ENCODE results near the gene GJB6.

The GJB6 gene

GRCh38 chr13:20181188-20181587 is 50.9 kb downstream of the GJB6 start (continued):
- TF ChIP-seq ZNF274 (IDR thresholded peaks at IDR 0.05; ENCODE audit: low read length) = no peak
- TF ChIP-seq ZNF274 (tag by site-specific recombination; IDR thresholded peaks at IDR 0.05; ENCODE audit: borderline replicate concordance) = no peak
- TF ChIP-seq ZNF660 (tag by site-specific recombination; IDR thresholded peaks at IDR 0.05) = no peak

DNA sequence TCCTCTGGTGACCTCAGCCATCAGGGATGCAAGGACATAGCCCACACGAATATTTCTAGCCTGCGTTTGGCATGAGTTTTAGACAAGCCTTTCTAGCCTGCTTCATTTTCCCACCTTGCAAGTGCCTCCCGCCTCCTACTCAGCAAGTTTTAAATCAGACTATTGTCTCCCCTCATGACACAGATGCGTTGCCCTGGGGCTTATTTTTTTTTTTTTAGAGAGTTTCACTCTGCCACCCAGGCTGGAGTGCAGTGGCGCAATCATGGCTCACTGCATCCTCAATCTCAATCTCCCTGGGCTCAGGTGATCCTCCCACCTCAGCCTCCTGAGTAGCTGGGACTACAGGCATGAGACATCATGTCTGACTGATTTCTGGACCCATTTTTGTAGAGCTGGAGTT is 54.0 kb downstream of the GJB6 start:
- Histone ChIP-seq H3K27ac (ENCODE audit: extremely low read depth, low read depth, low read length) (no peak overlapping the region), H3K9me3 (ENCODE audit: control insufficient read depth, insufficient read depth, low read depth, low read length) (no peaks in the 10 kb centered on the region), H3K4me3 (ENCODE audit: low read depth, low read length) (no peak overlapping the region), H3K4me1 (ENCODE audit: control insufficient read depth, insufficient read depth, low read length) (peaks cover 8% of the 10 kb centered on the region; the same call in 1 of the 2 replicates), H3K36me3 (ENCODE audit: control insufficient read depth in 2 of 2, insufficient read depth in 1 of 2, low read length in 2 of 2) (no peaks in the 10 kb centered on the region)
- CTCF ChIA-PET = interaction anchor here (0.7 to 0.9 kb wide), 2 partner anchors 118 to 204 kb away, joined by 3 read pairs; no protein-coding TSS in a partner anchor
- POLR2A ChIA-PET = no interaction called here
- TF ChIP-seq, protein P1, sequence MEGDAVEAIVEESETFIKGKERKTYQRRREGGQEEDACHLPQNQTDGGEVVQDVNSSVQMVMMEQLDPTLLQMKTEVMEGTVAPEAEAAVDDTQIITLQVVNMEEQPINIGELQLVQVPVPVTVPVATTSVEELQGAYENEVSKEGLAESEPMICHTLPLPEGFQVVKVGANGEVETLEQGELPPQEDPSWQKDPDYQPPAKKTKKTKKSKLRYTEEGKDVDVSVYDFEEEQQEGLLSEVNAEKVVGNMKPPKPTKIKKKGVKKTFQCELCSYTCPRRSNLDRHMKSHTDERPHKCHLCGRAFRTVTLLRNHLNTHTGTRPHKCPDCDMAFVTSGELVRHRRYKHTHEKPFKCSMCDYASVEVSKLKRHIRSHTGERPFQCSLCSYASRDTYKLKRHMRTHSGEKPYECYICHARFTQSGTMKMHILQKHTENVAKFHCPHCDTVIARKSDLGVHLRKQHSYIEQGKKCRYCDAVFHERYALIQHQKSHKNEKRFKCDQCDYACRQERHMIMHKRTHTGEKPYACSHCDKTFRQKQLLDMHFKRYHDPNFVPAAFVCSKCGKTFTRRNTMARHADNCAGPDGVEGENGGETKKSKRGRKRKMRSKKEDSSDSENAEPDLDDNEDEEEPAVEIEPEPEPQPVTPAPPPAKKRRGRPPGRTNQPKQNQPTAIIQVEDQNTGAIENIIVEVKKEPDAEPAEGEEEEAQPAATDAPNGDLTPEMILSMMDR (tag by site-specific recombination; IDR thresholded peaks at IDR 0.05) = no peak
- TF ChIP-seq EGR2 (tag by site-specific recombination; IDR thresholded peaks at IDR 0.05; ENCODE audit: low read depth) (0 out of 2 replicates have a peak, but pooled peaks have one; percentile 21), ZFHX2 (tag by site-specific recombination; conservative IDR thresholded peaks at IDR 0.05) (0 out of 2 replicates have a peak, but pooled peaks have one; percentile 25)

DNA sequence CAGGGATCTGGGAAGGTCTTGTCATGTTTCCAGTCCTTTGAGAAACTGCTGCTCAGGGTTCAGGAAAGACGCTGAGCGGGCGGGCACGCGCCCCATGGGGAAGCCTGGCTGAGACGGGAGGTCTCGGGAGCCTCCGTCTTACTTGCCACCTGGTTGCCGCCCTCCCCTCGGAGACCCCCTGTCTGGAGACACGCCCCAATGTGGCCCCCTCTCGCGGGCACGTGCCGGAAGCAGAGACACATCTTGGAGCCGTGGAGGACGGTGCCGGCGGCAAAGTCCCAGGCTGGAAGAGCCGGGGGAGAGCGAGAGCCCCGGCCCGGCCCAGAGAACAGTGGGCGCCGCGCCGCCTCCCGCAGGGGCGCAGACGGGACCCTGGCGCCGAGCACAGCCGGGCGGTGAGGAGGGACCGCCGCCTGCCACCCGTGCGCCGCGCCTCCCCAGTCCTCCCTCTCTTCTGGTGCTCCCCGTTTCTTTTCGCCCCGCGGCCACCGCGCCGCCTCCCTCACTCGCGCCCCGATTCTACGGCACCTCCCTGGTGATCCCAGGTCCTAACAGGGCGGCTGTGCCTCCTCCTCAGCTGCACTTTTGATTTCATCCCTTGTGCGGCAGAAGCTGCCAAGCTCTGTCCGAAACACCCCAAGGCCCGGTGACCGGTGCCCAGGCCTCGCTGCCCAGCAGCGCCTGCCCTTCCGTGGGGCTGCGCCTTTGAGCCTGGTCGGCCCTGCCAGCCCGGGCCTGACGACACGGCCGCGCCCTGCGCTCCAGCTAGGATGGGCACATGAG is 54.9 kb downstream of the GJB6 start:
- Histone ChIP-seq H3K4me1 (ENCODE audit: control insufficient read depth, insufficient read depth, low read length) (peaks cover 8% of the 10 kb centered on the region; the same call in 1 of the 2 replicates), H3K27ac (ENCODE audit: extremely low read depth, low read depth, low read length) (no peak overlapping the region), H3K4me3 (ENCODE audit: low read depth, low read length) (no peak overlapping the region), H3K36me3 (ENCODE audit: control insufficient read depth in 2 of 2, insufficient read depth in 1 of 2, low read length in 2 of 2) (no peaks in the 10 kb centered on the region), H3K9me3 (ENCODE audit: control insufficient read depth, insufficient read depth, low read depth, low read length) (no peaks in the 10 kb centered on the region)
- POLR2A ChIA-PET = no interaction called here
- CTCF ChIA-PET = interaction anchor here (0.7 kb wide), 1 partner anchor 142 kb away, joined by 3 read pairs; no protein-coding TSS in a partner anchor
- TF ChIP-seq SCRT2 (tag by site-specific recombination; IDR thresholded peaks at IDR 0.05) = no peak
- TF ChIP-seq BCL6B (tag by site-specific recombination; IDR thresholded peaks at IDR 0.05) = no peak
- TF ChIP-seq ZNF433 (tag by site-specific recombination; IDR thresholded peaks at IDR 0.05; ENCODE audit: low read depth) = no peak
- TF ChIP-seq, protein P2, sequence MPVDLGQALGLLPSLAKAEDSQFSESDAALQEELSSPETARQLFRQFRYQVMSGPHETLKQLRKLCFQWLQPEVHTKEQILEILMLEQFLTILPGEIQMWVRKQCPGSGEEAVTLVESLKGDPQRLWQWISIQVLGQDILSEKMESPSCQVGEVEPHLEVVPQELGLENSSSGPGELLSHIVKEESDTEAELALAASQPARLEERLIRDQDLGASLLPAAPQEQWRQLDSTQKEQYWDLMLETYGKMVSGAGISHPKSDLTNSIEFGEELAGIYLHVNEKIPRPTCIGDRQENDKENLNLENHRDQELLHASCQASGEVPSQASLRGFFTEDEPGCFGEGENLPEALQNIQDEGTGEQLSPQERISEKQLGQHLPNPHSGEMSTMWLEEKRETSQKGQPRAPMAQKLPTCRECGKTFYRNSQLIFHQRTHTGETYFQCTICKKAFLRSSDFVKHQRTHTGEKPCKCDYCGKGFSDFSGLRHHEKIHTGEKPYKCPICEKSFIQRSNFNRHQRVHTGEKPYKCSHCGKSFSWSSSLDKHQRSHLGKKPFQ (tag by site-specific recombination; IDR thresholded peaks at IDR 0.05) = no peak
- no peak for TF ChIP-seq GLIS1 (tag by site-specific recombination; IDR thresholded peaks at IDR 0.05)
- no peak for TF ChIP-seq SP7 (tag by site-specific recombination; IDR thresholded peaks at IDR 0.05)
- TF ChIP-seq GLIS2 (tag by site-specific recombination; IDR thresholded peaks at IDR 0.05) = no peak
- no peak for TF ChIP-seq ZNF785 (tag by site-specific recombination; IDR thresholded peaks at IDR 0.05)
- TF ChIP-seq ZNF747 (tag by site-specific recombination; IDR thresholded peaks at IDR 0.05) = no peak
- TF ChIP-seq ZNF362 (tag by site-specific recombination; IDR thresholded peaks at IDR 0.05) = no peak
- TF ChIP-seq, protein P1 (tag by site-specific recombination; IDR thresholded peaks at IDR 0.05) = no peak
- TF ChIP-seq, protein P3, sequence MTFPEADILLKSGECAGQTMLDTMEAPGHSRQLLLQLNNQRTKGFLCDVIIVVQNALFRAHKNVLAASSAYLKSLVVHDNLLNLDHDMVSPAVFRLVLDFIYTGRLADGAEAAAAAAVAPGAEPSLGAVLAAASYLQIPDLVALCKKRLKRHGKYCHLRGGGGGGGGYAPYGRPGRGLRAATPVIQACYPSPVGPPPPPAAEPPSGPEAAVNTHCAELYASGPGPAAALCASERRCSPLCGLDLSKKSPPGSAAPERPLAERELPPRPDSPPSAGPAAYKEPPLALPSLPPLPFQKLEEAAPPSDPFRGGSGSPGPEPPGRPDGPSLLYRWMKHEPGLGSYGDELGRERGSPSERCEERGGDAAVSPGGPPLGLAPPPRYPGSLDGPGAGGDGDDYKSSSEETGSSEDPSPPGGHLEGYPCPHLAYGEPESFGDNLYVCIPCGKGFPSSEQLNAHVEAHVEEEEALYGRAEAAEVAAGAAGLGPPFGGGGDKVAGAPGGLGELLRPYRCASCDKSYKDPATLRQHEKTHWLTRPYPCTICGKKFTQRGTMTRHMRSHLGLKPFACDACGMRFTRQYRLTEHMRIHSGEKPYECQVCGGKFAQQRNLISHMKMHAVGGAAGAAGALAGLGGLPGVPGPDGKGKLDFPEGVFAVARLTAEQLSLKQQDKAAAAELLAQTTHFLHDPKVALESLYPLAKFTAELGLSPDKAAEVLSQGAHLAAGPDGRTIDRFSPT (tag by site-specific recombination; IDR thresholded peaks at IDR 0.05) = no peak
- TF ChIP-seq ZNF221 (tag by site-specific recombination; IDR thresholded peaks at IDR 0.05; ENCODE audit: borderline replicate concordance) = no peak
- no peak for TF ChIP-seq ZNF335 (tag by site-specific recombination; conservative IDR thresholded peaks at IDR 0.05)
- no peak for TF ChIP-seq ZBTB8A (tag by site-specific recombination; IDR thresholded peaks at IDR 0.05)
